HepG2 (cell line): ENCODE data around the gene TMEM178A. TPM values are rescaled to one million over a fixed set of nuclear protein-coding genes. Genes with fewer than 3 reads are reported as not detected.

Source experiments
- ATAC-seq: fragments of 200-7000 bp; cut with Tn5 transposase; 3 replicates; pipeline ENCODE4 v1.9.1; 2020; ENCODE audit warnings: mild to moderate bottlenecking, moderate library complexity
- BruUV-seq: library from RNA; stranded (reverse); fragments of 400-500 nt; replicated peaks from 2 replicates; lab custom pipeline; 2021; lab: Mats Ljungman, UMichigan
- CTCF ChIA-PET: fragments of 300-600 bp; formaldehyde crosslinking; extraction: SDS; loops from one replicate; lab custom pipeline; 2021; ENCODE audit warnings: low total read pairs, inconsistent platforms, low intra/inter-chr PET ratio; lab: Yijun Ruan, JAX
- POLR2A ChIA-PET: fragments of 350-600 bp; sonication (Branson Sonifier 250); formaldehyde crosslinking; loops from one replicate; lab custom pipeline; 2020; ENCODE audit warnings: antibody characterized with exemption, inconsistent platforms; lab: Yijun Ruan, JAX
- DNase-seq: peaks from one replicate; pipeline ENCODE4 v3.0.0-alpha.2; 2015; ENCODE audit warnings: low spot score
- FAIRE-seq: peaks from 3 replicates; lab custom pipeline; 2011; peaks lifted over from hg19 to GRCh38; lab: Jason Lieb, UNC
- H2AFZ ChIP-seq: one replicate; pipeline ENCODE4 v1.6.1; 2011; ENCODE audit warnings: low read length, inconsistent platforms
- H3K27ac ChIP-seq: fragments of 300-600 bp; 3 replicates; pipeline ENCODE4 v1.8.0; 2011; ENCODE audit warnings: mixed run types, mild to moderate bottlenecking, mixed read lengths, low read length, inconsistent platforms; ENCODE audit not compliant: insufficient read depth; ENCODE audit errors: extremely low read length
- H3K27me3 ChIP-seq, 2 experiments: fragments of 200-600 bp in 1 of 2; 2 replicates in 1 of 2; 3 replicates in 1 of 2; pipeline versions ENCODE4 v1.6.0 to v1.8.0; 2011; ENCODE audit warnings: low read length in 2 of 2, mild to moderate bottlenecking in 2 of 2, moderate library complexity in 2 of 2, inconsistent platforms in 1 of 2; ENCODE audit not compliant: insufficient read depth in 2 of 2, control insufficient read depth in 1 of 2
- H3K36me3 ChIP-seq, 2 experiments: fragments of 200-600 bp in 1 of 2; replicated peaks in 1 of 2; 2 replicates in 1 of 2; 3 replicates in 1 of 2; pipeline versions ENCODE4 v1.5.1 to v1.8.0; 2011; ENCODE audit warnings: low read length in 2 of 2, inconsistent platforms in 1 of 2; ENCODE audit not compliant: insufficient read depth in 2 of 2, control insufficient read depth in 1 of 2
- H3K4me1 ChIP-seq: 2 replicates; pipeline ENCODE4 v1.5.1; 2012; ENCODE audit warnings: low read length, inconsistent platforms; ENCODE audit not compliant: insufficient read depth
- H3K4me2 ChIP-seq: 2 replicates; pipeline ENCODE4 v1.6.0; 2011; ENCODE audit warnings: low read depth, low read length, inconsistent platforms
- H3K4me3 ChIP-seq, 3 experiments: fragments of 200-600 bp in 1 of 3; sonication (generic), shearing (Covaris generic) in 1 of 3; replicated peaks in 1 of 3; 2 replicates each; pipeline ENCODE4 v1.5.1; 2011 to 2016; ENCODE audit warnings: low read length in 3 of 3, inconsistent platforms in 2 of 3, low read depth in 2 of 3, mild to moderate bottlenecking in 2 of 3, control low read depth in 1 of 3, mixed read lengths in 1 of 3; ENCODE audit not compliant: insufficient read depth in 1 of 3
- H3K79me2 ChIP-seq: one replicate; pipeline ENCODE4 v1.6.1; 2011; ENCODE audit warnings: low read length, inconsistent platforms; ENCODE audit not compliant: insufficient read depth
- H3K9ac ChIP-seq: 2 replicates; pipeline ENCODE4 v1.6.0; 2011; ENCODE audit warnings: mild to moderate bottlenecking, low read depth, low read length, inconsistent platforms; ENCODE audit not compliant: insufficient read depth
- H3K9me3 ChIP-seq: 2 replicates; pipeline ENCODE4 v1.5.1; 2012; ENCODE audit warnings: mild to moderate bottlenecking, low read length
- H4K20me1 ChIP-seq: 2 replicates; pipeline ENCODE4 v1.6.0; 2011; ENCODE audit warnings: inconsistent platforms, mild to moderate bottlenecking, low read length, moderate library complexity; ENCODE audit not compliant: insufficient read depth
- BORCS8-MEF2B ChIP-seq: sonication (generic); formaldehyde crosslinking; IDR thresholded peaks from 2 replicates; pipeline ENCODE4 v1.8.0; 2022; ENCODE audit warnings: mild to moderate bottlenecking, missing genetic modification reagents
- CBX5 ChIP-seq: sonication (generic); formaldehyde crosslinking; IDR thresholded peaks from 2 replicates; pipeline ENCODE4 v1.4.0; 2020; ENCODE audit warnings: missing genetic modification reagents, borderline replicate concordance
- HNF4A ChIP-seq: sonication (generic); formaldehyde crosslinking; IDR thresholded peaks from 2 replicates; pipeline ENCODE4 v1.4.0; 2020; ENCODE audit warnings: missing genetic modification reagents
- HNRNPK ChIP-seq: fragments of 200-400 bp; formaldehyde crosslinking; IDR thresholded peaks from 2 replicates; pipeline ENCODE4 v1.6.1; 2018; ENCODE audit warnings: low read length, low read depth, moderate library complexity, mild to moderate bottlenecking; ENCODE audit not compliant: poor library complexity, severe bottlenecking
- IKZF1 ChIP-seq: fragments of 450-650 bp; IDR thresholded peaks from 2 replicates; pipeline ENCODE4 v1.7.1; 2016
- MAFK ChIP-seq, 2 experiments: IDR thresholded peaks in 1 of 2; conservative IDR thresholded peaks in 1 of 2; 2 replicates each; pipeline ENCODE4 v1.6.1; 2011; ENCODE audit warnings: improper control_type of control experiment in 2 of 2, low read length in 2 of 2
- NR0B2 ChIP-seq: sonication (generic); formaldehyde crosslinking; IDR thresholded peaks from 2 replicates; pipeline ENCODE4 v1.4.0; 2020; ENCODE audit warnings: mild to moderate bottlenecking, missing genetic modification reagents
- ZNF3 ChIP-seq: IDR thresholded peaks from 2 replicates; pipeline ENCODE4 v1.7.0; 2017; ENCODE audit warnings: inconsistent platforms
- ZNF362 ChIP-seq: sonication (generic); formaldehyde crosslinking; IDR thresholded peaks from 2 replicates; pipeline ENCODE4 v1.4.0; 2020; ENCODE audit warnings: missing genetic modification reagents, mild to moderate bottlenecking, borderline replicate concordance
- ZNF367 ChIP-seq: sonication (generic); formaldehyde crosslinking; IDR thresholded peaks from 2 replicates; pipeline ENCODE4 v1.4.0; 2020; ENCODE audit warnings: missing genetic modification reagents, borderline replicate concordance
- ZNF567 ChIP-seq: sonication (generic); formaldehyde crosslinking; IDR thresholded peaks from 2 replicates; pipeline ENCODE4 v1.8.1; 2023; ENCODE audit warnings: mild to moderate bottlenecking, missing genetic modification reagents, borderline replicate concordance
- ZSCAN9 ChIP-seq: IDR thresholded peaks from 2 replicates; pipeline ENCODE4 v1.6.1; 2016; ENCODE audit warnings: borderline replicate concordance
- WGBS: methylation state at CpG from one replicate; pipeline ENCODE4 v1.1.6; 2017; ENCODE audit warnings: low lambda C conversion rate; 5-methylcytosine and 5-hydroxymethylcytosine counted together
- in situ Hi-C: cut with HindIII; loops from 2 replicates; pipeline ENCODE4 v1.10.0; 2017; ENCODE audit warnings: low pct_unique_long_range_greater_than_20kb; ENCODE audit not compliant: extremely low pct_ligation_motif_present
- intact Hi-C: fragments of 100-400 bp; cut with micrococcal nuclease; formaldehyde crosslinking; loops from one replicate; pipeline ENCODE4 v1.10.0; 2022; ENCODE audit not compliant: unreplicated experiment
- polyA plus RNA-seq, 8 experiments: library from polyadenylated mRNA; depleted of rRNA in 3 of 8; stranded (reverse) in 7 of 8; unstranded in 1 of 8; fragments of >200 nt; fragmentation: Illumina TruSeq in 4 of 8; extraction: Trizol in 4 of 8; gene quantifications; 2 replicates each; pipeline versions ENCODE4 v1.2.1 to v1.2.3, GENCODE V29; 2011 to 2016; ENCODE audit warnings: low read depth in 4 of 8, missing spikeins in 1 of 8, mixed read lengths in 1 of 8; ENCODE audit not compliant: insufficient read depth in 1 of 8
- total RNA-seq, 5 experiments: library from RNA; depleted of rRNA; stranded (reverse); fragments of >200 nt; fragmentation: Illumina TruSeq; extraction: Trizol; gene quantifications; 2 replicates each; pipeline ENCODE4 v1.2.3, GENCODE V29; 2016; ENCODE audit warnings: low read depth in 1 of 5
- TF ChIP-seq, protein P1 (sequence below): sonication (generic); formaldehyde crosslinking; IDR thresholded peaks from 2 replicates; pipeline ENCODE4 v1.4.0; 2020; ENCODE audit warnings: missing genetic modification reagents, low read depth, mild to moderate bottlenecking, borderline replicate concordance

Gene TMEM178A
- total and polyA plus RNA-seq, 2 of the 13 experiments (the other 11 are each of a cell fraction or from before 2014, with no cell fraction given): 0.38 to 3.3 TPM

DNA sequence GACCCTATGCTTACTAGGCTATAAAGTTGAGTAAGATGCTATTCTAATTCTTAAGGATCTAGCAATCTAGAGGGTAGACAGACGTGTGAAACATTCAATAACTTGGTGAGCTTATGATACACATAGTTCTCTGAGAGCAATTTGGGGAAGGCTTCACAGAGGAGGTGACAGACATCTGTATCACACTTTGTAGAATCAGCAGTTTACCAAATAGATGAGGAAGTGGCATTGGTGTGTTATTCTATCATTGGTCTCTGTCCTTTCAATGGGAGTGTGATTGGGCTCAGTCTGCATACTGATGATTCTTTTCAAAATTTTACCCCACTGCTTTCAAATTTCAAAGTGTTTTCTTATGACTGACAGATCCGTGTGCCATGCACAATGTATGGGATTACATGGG is 47.0 kb upstream of the TMEM178A start:
- POLR2A ChIA-PET: no interaction called here
- intact Hi-C loops (no loop called here), in situ Hi-C loops (no loop called here)
- BruUV-seq: no TSS peak
- Histone ChIP-seq H3K9me3 (no peaks in the 10 kb centered on the region), H2AFZ (no peak overlapping the region), H3K9ac (no peak overlapping the region), H3K27me3 (peaks cover 0 to 6% of the 10 kb centered on the region in 2 experiments; a peak in 2 of 5 replicates), H3K36me3 (no peaks in the 10 kb centered on the region), H3K79me2 (no peaks in the 10 kb centered on the region), H3K4me2 (no peak overlapping the region), H4K20me1 (no peaks in the 10 kb centered on the region), H3K4me1 (peaks cover 30% of the 10 kb centered on the region), H3K27ac (no peak overlapping the region), H3K4me3 (no peak overlapping the region)
- no peak for FAIRE-seq
- CTCF ChIA-PET: no interaction called here
- 53% methylated on average over 2 of the region's 2 CpGs for WGBS
- no peak for DNase-seq
- TF ChIP-seq IKZF1: no peak
- no peak for TF ChIP-seq ZNF3 (CRISPR knock-in tag)
- TF ChIP-seq BORCS8-MEF2B: no peak
- peak in 1 of 2 experiments; percentile 11; a peak in 2 of 4 replicates for TF ChIP-seq MAFK (conservative IDR thresholded peaks at IDR 0.05 in 1 of 2, IDR thresholded peaks at IDR 0.05 in 1 of 2; ENCODE audit: low read length in 2 of 2)
- TF ChIP-seq ZSCAN9 (CRISPR knock-in tag): no peak
- TF ChIP-seq, protein P1, sequence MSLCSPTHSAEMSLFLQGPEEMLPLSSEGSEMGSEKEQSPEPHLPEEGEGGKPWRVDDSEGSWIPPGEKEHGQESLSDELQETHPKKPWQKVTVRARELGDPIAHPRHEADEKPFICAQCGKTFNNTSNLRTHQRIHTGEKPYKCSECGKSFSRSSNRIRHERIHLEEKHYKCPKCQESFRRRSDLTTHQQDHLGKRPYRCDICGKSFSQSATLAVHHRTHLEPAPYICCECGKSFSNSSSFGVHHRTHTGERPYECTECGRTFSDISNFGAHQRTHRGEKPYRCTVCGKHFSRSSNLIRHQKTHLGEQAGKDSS: no peak
- no peak for TF ChIP-seq HNRNPK
- no peak for ATAC-seq

DNA sequence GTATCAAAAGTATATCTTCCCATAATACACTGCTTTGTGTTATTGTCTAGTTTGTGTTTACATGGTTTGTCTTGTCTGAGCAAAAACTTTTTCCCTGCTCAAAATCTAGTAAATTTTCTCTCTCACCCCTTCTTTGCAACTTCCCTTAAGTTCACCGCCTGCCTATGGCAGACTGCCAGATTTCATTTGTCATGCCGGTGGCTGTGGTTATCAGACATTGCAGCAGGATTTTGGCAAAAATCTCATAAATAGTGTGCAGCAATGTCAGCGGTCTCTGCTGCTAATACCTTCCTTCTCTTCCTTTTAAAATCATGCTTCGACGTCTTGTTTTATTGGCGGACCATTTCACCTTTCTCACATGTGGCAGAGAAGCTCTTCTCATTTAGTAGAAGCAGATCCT is 45.6 kb upstream of the TMEM178A start:
- POLR2A ChIA-PET: no interaction called here
- FAIRE-seq: peak; percentile 12
- TF ChIP-seq HNF4A (CRISPR knock-in tag) (no peak), ZNF362 (no peak), ZNF567 (CRISPR knock-in tag) (no peak), IKZF1 (no peak), CBX5 (no peak), BORCS8-MEF2B (no peak), ZNF367 (CRISPR knock-in tag) (no peak), NR0B2 (CRISPR knock-in tag) (no peak)

More for the DNA sequence above, 45.6 kb upstream of the TMEM178A start:
- in situ Hi-C loops: no loop called here
- CTCF ChIA-PET: no interaction called here
- DNase-seq (peak; percentile 17), ATAC-seq (no peak)
- Histone ChIP-seq H3K27me3 (peaks cover 0 to 14% of the 10 kb centered on the region in 2 experiments; a peak in 2 of 5 replicates), H3K79me2 (no peaks in the 10 kb centered on the region), H3K9ac (no peak overlapping the region), H3K9me3 (no peaks in the 10 kb centered on the region), H3K4me1 (peaks cover 24% of the 10 kb centered on the region), H3K36me3 (no peaks in the 10 kb centered on the region), H3K4me2 (no peak overlapping the region), H3K4me3 (no peak overlapping the region), H3K27ac (no peak overlapping the region), H4K20me1 (no peaks in the 10 kb centered on the region), H2AFZ (no peak overlapping the region)
- WGBS: 26% methylated on average over 6 of the region's 6 CpGs
- BruUV-seq: no TSS peak
- intact Hi-C loops: no loop called here
